IPS-11a (cell line): ENCODE data around the gene SDK2.

Experiments used
- H3K4me3 ChIP-seq: one replicate; pipeline ENCODE4 v1.5.1; 2013; ENCODE audit warnings: low read depth, low read length, control low read depth

SDK2 gene

GRCh38 chr17:73566905-73567782 is 77.1 kb downstream of the SDK2 start:
- no peak overlapping the region for H3K4me3 ChIP-seq

GRCh38 chr17:73564843-73565242 is 79.4 kb downstream of the SDK2 start:
- no peak overlapping the region for H3K4me3 ChIP-seq

GRCh38 chr17:73562896-73563295 is 81.3 kb downstream of the SDK2 start:
- H3K4me3 ChIP-seq = no peak overlapping the region

DNA sequence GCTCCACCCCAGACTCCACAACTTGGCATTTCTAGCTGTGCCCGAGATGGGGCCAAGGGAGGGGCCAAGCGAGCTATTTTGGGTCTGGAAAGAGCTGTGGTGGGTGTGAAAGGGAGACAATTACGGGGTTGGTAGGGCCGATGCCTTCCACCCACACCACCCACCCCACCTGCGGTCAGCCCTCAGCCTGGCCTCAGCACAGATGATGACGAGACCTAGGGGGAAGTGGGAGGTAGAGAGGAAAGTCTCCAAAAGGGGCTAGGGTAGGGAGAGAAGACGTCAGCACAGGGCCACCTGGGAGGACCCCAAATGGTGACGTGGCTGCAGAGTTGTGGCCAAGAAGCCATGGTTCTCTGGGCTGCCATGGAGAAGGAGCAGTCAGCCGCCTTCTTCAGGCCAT is 83.1 kb downstream of the SDK2 start:
- H3K4me3 ChIP-seq = no peak overlapping the region

DNA sequence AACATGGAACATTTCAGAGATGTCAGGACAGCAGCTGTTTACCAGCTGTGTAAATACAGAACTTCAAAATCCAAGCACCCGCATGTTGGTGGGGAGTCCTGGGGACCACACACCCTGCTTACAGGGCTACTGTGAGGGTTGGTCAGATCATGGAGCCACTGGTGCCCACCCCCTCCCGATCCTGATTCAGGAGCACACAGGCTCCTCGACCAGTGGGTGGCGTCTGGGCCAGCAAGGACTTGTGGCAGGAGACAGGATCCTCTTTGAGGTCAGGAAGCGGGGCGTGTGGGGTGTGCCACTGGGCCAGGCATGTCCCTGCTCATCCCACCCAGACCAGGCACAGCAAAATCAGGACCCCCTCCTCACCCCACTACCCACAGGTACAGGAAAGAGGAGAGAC is 83.6 kb downstream of the SDK2 start:
- no peak overlapping the region for H3K4me3 ChIP-seq

DNA sequence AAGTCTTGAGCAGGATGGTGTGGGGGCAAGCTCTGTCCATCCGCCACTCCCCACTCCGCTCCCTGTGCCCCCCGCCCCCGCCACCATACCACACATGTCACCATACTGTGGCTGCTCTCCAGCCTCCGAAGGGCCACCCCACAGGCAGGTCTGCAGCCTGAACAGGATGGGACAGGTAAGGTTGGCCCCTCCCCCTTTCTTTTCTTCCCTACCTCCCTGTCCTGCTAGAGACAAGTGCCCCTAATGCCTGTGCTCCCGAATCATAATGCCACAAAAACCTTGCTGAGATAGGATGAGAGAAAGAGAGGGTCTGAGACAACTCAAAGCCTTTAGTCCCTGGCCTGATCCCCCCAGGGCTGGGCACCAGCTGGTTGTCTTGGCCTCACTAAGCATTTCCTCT is 84.7 kb downstream of the SDK2 start:
- H3K4me3 ChIP-seq = no peak overlapping the region

DNA sequence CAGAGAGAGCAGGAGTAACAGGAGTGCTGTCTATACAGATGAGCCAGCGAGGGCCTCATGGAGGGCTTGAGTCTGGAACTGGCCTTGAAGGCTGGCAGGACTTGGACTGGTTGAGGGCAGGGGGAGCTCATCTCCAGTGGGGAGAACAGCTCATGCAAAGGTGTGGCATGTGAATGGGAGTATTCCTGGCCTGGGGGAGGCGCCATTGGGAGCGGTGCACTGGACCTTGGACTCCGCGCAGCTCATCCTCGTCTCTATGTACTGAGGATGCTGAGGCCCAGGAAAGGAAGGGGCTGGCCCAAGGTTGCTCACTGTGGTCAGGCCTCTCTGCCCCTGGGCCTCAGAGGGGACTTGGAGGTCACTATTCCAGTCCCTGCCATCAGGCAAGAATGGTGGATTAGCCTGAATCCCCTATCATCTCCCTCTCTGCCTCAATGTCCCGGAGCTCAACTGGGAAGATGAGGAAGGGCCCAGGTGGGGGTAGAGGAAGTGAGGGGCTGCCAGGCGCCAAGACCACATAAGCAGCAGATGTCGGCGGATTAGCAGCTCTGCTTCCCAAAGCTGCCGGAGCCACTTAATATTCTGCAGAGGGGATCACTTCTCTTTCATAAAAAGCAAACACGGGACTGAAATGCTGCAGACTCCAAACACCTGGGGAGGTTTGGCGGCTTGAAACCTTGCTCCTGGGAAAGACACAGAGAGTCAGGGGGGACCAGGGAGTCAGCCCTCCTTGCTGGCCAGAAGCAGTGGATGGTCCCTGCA is 88.9 kb downstream of the SDK2 start:
- no peak overlapping the region for H3K4me3 ChIP-seq

GRCh38 chr17:73554498-73554897 is 89.7 kb downstream of the SDK2 start:
- H3K4me3 ChIP-seq = no peak overlapping the region

GRCh38 chr17:73553311-73553710 is 90.9 kb downstream of the SDK2 start:
- no peak overlapping the region for H3K4me3 ChIP-seq

DNA sequence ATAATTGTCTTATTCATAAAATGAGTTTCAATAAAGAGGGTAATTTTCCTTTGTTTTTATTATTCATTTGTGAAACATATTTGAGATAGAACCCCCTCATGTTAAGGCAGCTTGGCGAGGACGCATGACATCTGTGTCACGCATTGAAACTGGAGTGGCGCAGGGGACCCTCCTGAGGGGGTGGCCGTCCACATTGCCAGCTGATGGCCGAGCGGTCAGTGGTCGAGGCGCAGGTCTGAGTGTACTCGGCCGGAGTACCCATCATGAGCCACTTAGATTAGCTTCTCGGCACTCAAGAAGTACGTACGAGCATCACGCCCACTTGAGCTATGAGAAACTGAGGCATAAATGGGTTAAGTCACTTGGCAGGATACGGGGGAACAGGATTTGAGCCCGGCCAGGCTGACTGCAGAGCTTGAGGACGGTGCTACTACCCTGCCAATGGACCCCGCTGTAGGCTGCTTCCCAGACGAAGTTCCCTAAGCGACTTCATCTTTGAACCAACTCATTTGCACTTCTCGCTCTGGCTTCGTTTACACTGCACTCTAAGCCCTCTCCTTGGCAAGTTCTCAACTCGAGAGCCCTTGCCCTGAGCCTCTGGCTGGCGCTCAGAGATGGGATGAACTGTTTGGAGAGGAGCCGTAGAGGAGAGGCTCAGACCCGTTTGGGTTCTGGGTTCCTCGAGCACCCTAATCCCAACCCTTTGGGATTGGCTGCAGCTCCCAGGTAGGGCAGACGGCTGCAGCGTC is 91.8 kb downstream of the SDK2 start:
- H3K4me3 ChIP-seq = no peak overlapping the region

DNA sequence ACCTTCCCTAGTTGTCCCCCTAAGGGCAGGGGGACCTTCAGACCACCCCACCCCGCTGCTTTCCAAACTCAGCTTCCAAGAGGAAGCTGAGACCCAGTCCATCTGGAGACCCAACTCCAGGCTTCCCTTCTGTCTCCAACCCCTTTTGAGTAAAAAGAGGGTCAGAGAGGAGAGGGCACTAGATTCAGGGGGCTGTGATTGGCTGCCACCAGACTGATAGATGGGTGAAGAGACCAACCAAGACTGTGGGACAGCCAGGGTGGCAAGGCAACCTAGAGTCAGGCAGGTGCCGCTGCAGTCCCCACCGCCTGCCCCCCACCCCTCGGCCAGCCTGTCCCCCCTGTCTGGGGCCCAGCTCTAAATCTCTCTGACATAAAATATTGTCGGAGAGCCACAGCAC is 92.5 kb downstream of the SDK2 start:
- H3K4me3 ChIP-seq = no peak overlapping the region

DNA sequence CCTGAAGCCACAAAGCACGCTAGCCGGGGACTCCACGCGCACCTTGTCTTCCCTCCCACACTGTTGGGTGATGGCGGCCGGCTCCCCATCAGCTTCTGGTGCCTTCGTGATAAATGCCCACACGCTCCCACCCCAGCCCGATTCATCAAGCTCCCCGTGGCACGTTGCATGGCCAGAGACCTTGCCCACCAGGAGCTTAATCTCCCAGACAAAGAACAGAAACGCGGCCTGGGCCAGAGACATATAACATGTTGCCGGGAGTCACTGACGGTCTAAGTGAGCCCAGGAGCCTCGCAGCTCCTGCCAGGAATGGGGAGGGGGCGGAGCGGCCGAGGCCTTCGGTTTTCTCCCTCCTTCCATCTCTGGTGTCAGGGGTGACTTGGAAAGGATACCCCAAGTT is 93.1 kb downstream of the SDK2 start:
- H3K4me3 ChIP-seq = no peak overlapping the region

DNA sequence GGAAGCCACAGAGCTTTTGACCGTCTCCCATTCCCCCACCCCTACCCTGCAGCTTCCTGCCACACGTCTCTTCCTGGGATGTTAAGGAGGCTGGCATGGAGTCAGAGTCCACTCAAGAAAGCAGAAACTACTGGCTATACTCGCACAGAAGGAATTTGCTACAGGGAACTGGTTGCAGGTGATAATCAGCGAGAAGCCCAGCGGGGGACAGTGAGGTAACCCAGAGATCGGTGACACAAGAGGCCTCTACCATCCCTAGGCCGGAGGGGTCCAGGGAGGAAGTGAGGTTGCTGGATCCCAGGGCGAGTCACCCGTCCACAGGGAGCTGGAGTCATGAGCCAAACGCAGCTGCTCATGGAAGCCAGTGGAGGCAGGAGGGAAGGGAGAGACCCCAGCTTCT is 93.7 kb downstream of the SDK2 start:
- no peak overlapping the region for H3K4me3 ChIP-seq

DNA sequence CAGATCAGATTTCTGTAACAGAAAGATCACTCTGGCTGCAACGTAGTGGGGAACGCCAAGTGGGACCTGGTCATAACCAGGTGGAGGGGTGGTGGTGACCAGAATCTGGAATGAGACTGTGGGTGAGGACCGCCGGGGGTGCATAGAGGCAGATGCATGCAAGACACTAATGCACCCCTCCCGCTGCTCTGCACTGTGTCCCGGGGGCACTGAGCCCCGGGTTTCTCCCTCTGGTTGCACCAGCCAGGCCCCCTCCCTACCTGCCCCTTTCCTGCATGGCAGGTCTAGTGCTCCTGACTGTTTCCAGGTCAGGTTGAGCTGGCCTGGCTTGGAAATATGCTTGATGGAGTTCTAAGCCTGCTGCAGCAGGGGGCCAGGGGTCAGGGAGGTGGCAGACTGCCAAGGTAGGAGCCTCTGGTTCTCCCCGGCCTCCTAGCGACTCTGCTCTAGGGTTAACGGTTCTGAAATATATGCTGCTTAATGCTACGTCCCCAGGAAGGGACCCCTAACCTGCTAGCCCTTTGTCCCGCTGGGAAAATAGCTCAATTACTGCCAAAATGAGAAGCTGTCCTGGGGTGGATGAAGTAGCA is 94.3 kb downstream of the SDK2 start:
- no peak overlapping the region for H3K4me3 ChIP-seq

- no peak overlapping the region for H3K4me3 ChIP-seq
These were observed 95.5 kb downstream of the SDK2 start for GRCh38 chr17:73548620-73549311.

- H3K4me3 ChIP-seq = no peak overlapping the region
These were observed 96.5 kb downstream of the SDK2 start for GRCh38 chr17:73547790-73548189.

DNA sequence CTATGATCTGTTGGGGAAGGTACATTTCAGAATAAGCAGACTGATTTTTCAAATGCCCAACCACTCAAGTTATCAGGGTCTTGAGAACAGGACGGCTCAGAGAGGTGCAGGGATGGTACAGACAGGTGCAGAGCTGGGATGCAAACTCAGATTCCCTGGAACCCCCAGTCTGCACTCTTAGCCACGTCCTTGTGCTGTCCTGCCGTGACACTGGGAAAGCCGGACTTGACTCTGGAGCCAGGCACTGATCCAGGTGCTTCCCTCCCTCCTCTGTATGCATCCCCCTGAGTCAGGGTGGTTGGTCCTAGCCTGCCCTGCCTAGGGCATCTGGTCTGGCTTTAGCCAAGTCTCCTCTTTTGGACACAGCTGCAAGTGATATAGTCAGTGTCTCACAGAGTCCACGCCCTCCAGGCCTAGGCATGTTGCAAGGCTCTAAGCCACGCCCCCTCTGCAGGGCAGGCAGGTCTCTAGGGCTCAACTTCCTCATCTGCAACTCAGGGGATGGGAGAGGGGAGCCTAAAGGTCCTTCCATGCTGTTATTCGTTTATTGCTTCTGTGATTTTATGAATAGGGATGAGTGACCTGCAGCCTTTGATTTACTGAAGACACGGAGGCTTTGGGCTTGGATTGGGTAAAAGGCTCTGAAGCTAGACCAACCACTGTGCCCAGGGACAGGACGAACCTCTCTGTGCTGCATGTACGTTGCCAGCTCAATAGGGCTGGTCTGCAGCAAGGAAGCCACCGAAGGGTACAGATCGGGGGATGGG is 97.3 kb downstream of the SDK2 start:
- H3K4me3 ChIP-seq = no peak overlapping the region

GRCh38 chr17:73546114-73546513 is 98.1 kb downstream of the SDK2 start:
- H3K4me3 ChIP-seq = no peak overlapping the region

DNA sequence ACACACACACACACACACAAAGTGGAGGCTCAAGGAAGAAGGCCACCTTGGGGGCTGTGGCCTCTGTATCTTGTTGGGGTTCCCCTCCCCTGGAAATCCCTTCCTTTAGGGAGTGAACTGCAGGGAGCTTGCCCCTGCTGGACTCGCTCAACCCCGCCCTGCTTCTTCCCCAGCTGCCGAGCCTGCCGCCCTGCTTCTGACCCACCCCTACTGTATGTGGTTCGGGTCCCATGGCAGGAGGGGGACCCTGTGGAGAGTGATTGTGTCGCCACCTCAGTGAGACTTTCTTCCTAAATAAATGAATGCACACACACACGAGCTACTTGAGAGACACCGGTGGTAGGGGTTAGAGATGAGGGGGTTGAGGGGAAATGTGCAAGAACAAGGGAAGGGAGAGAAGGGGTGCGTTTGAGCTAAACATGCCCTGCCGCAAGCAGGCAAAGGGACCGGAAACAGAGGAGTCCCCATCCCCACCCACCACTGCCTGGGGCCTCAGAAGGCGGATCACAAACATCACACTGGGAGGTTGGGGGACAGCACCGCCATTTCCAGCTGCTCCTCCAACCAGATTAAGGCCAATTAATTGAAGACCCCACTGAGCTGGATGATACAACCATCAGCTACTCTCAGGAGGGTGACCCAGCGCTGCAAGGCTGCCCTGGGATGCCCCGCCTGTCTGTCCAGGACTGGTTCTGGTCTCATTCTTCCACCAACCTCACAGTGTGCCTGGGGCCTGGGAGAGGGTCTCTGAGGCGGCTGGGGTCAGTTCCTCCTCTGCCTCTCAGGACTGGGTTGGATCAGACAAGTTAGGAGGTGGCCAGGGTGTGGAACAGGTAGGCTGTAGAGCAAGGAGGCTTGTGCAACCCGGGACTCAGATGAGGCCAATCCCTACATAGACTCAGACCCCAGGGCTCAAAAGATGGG is 98.9 kb downstream of the SDK2 start:
- no peak overlapping the region for H3K4me3 ChIP-seq
